ENCODE results near the gene ZNF841.
"Not testable (repeated sequence)": the region's sequence is repeated elsewhere in the genome, so short reads cannot be mapped to it uniquely, and the experiment has no call there.

Gene ZNF841

GRCh38 chr19:52095172-52096014 is at the start of gene ZNF841:
TSS of gene ZNF841 (minus strand) at chr19:52095765. CDS start at chr19:52084801, 10,964 bp downstream.
- FAIRE-seq = no peak

- no peak for FAIRE-seq
Measured at GRCh38 chr19:52142001-52142595, 46.5 kb upstream of the ZNF841 start.

- no peak for FAIRE-seq
Measured at GRCh38 chr19:52141203-52141602, 45.6 kb upstream of the ZNF841 start.

GRCh38 chr19:52140032-52140710 is 44.6 kb upstream of the ZNF841 start:
- no peak for FAIRE-seq

GRCh38 chr19:52139252-52140031 is 43.9 kb upstream of the ZNF841 start, which contains the start of gene ZNF616:
TSS of gene ZNF616 (minus strand) at chr19:52139938. CDS start at chr19:52130512, 9,426 bp downstream.
- FAIRE-seq = peak; percentile 93

GRCh38 chr19:52138983-52139251 is 43.4 kb upstream of the ZNF841 start:
- FAIRE-seq = no peak

- FAIRE-seq = no peak
Measured at GRCh38 chr19:52138278-52138982, 42.9 kb upstream of the ZNF841 start.

GRCh38 chr19:52120286-52120685 is 24.7 kb upstream of the ZNF841 start:
- FAIRE-seq = no peak

- FAIRE-seq = no peak
Measured at GRCh38 chr19:52115526-52116053, 20.0 kb upstream of the ZNF841 start.

- no peak for FAIRE-seq
Measured at GRCh38 chr19:52114691-52115090, 19.1 kb upstream of the ZNF841 start.

GRCh38 chr19:52112624-52113023 is 17.1 kb upstream of the ZNF841 start:
- FAIRE-seq = no peak

GRCh38 chr19:52110780-52111179 is 15.2 kb upstream of the ZNF841 start:
- FAIRE-seq = no peak

GRCh38 chr19:52102782-52103181 is 7.2 kb upstream of the ZNF841 start:
- no peak for FAIRE-seq

- FAIRE-seq = no peak
Measured at GRCh38 chr19:52101866-52102562, 6.4 kb upstream of the ZNF841 start.

- FAIRE-seq = no peak
Measured at GRCh38 chr19:52099497-52100138, 4.1 kb upstream of the ZNF841 start.

GRCh38 chr19:52096416-52096815 is 851 bp upstream of the ZNF841 start:
- not testable (repeated sequence) for FAIRE-seq

GRCh38 chr19:52094526-52095130 is 937 bp downstream of the ZNF841 start:
- FAIRE-seq = no peak

- no peak for FAIRE-seq
Measured at GRCh38 chr19:52086481-52086880, 9.1 kb downstream of the ZNF841 start.

GRCh38 chr19:52070496-52070895 is 25.1 kb downstream of the ZNF841 start:
- no peak for FAIRE-seq

GRCh38 chr19:52069653-52070052 is 25.9 kb downstream of the ZNF841 start:
- no peak for FAIRE-seq

All from G401.6 (cell line).